A549 (cell line): ENCODE results near the gene N4BP2. TPM values are rescaled to one million over a fixed set of nuclear protein-coding genes. Genes with fewer than 3 reads are reported as not detected.
A peak's percentile ranks its signal among the peaks of the same experiment; 100 is the strongest.

Experiments used
- ATAC-seq, 2 experiments: fragments of 200-7000 bp in 1 of 2; fragments of >200 bp in 1 of 2; cut with Nextera tagmentation in 1 of 2; cut with Tn5 transposase in 1 of 2; 3 replicates each; pipeline versions ENCODE4 v1.8.0 to v1.9.1; 2018 to 2020; ENCODE audit warnings: mild to moderate bottlenecking in 1 of 2, moderate library complexity in 1 of 2
- CTCF ChIA-PET: fragments of 300-600 bp; sonication (Branson Sonifier 250); formaldehyde crosslinking; extraction: SDS; loops from one replicate; lab custom pipeline; 2021; ENCODE audit warnings: antibody characterized with exemption, inconsistent platforms; lab: Yijun Ruan, JAX
- POLR2A ChIA-PET: fragments of 350-600 bp; formaldehyde crosslinking; extraction: SDS; loops from one replicate; lab custom pipeline; 2021; ENCODE audit warnings: antibody characterized with exemption, inconsistent platforms; lab: Yijun Ruan, JAX
- DNase-seq, 2 experiments: peaks; one replicate each; pipeline versions ENCODE4 v3.0.0 to v3.0.0-alpha.2; 2011 to 2016; ENCODE audit warnings: low read depth in 1 of 2, low spot score in 1 of 2
- FAIRE-seq: peaks from 2 replicates; lab custom pipeline; 2011; peaks lifted over from hg19 to GRCh38; lab: Jason Lieb, UNC
- H3K27ac ChIP-seq, 2 experiments: fragments of >200 bp; sonication (Bioruptor Twin); formaldehyde crosslinking; 3 replicates each; pipeline ENCODE4 v1.5.1; 2016 to 2017
- H3K4me1 ChIP-seq: fragments of >200 bp; sonication (Bioruptor Twin); formaldehyde crosslinking; 3 replicates; pipeline ENCODE4 v1.6.1; 2016
- H3K4me2 ChIP-seq: fragments of >200 bp; sonication (Bioruptor Twin); formaldehyde crosslinking; 3 replicates; pipeline ENCODE4 v1.6.1; 2016
- H3K4me3 ChIP-seq: fragments of >200 bp; sonication (Bioruptor Twin); formaldehyde crosslinking; 3 replicates; pipeline ENCODE4 v1.5.1; 2016
- H3K9me3 ChIP-seq: fragments of >200 bp; sonication (Bioruptor Twin); formaldehyde crosslinking; 3 replicates; pipeline ENCODE4 v1.6.1; 2016
- BHLHE40 ChIP-seq: IDR thresholded peaks from 2 replicates; pipeline ENCODE4 v1.6.1; 2012; ENCODE audit warnings: low read depth, low read length, inconsistent platforms
- HMGXB4 ChIP-seq: fragments of 250-450 bp; sonication (Bioruptor Pico); IDR thresholded peaks from 2 replicates; pipeline ENCODE4 v1.5.0; 2021; ENCODE audit warnings: mild to moderate bottlenecking, moderate library complexity, borderline replicate concordance
- MAZ ChIP-seq: fragments of 150-350 bp; IDR thresholded peaks from 2 replicates; pipeline ENCODE4 v1.6.1; 2014; ENCODE audit warnings: antibody characterized with exemption, low read depth, low read length, borderline replicate concordance
- PBX3 ChIP-seq: IDR thresholded peaks from 2 replicates; pipeline ENCODE4 v1.6.1; 2012
- WGBS: methylation state at CpG from one replicate; pipeline ENCODE4 v1.1.6; 2017; ENCODE audit errors: missing lambda C conversion rate; 5-methylcytosine and 5-hydroxymethylcytosine counted together
- polyA plus RNA-seq, 4 experiments: library from polyadenylated mRNA; depleted of rRNA in 3 of 4; stranded (reverse); fragments of >200 nt; fragmentation: RNase III in 1 of 4; extraction: RNeasy Plus Mini Kit Qiagen cat#74134 plus additional on column Dnase treatment in 1 of 4; gene quantifications; 2 replicates in 3 of 4; 3 replicates in 1 of 4; pipeline ENCODE4 v1.2.3, GENCODE V29; 2011 to 2017
- small RNA-seq, 6 experiments: library from RNA; depleted of rRNA; stranded (forward); fragments of <200 nt; gene quantifications; one replicate each; pipeline ENCODE3, GENCODE V24; 2012

The N4BP2 gene
- polyA plus RNA-seq, 2 of the 4 experiments (the other 2 are of a cell fraction): 2.7 to 10.4 TPM

- no peak overlapping the region for H3K4me3 ChIP-seq
- no peak for TF ChIP-seq MAZ
- no peak for TF ChIP-seq PBX3
- TF ChIP-seq BHLHE40: no peak
- TF ChIP-seq HMGXB4 (CRISPR knock-in tag): no peak
- TF ChIP-seq, all 56 proteins: peak for 0
- DNase-seq (no peak), ATAC-seq (no peak), FAIRE-seq (no peak)
- CTCF ChIA-PET: no interaction called here
- Histone ChIP-seq H3K4me2 (no peak overlapping the region), H3K27ac (0 out of 6 replicates have a peak overlapping the region, but pooled peaks of 1 of the 2 experiments have one; percentile 17), H3K9me3 (no peaks in the 10 kb centered on the region), H3K4me1 (peaks cover 2% of the 10 kb centered on the region; the same call in 1 of the 3 replicates)
- 73% methylated on average over 2 of the region's 2 CpGs for WGBS
- POLR2A ChIA-PET: no interaction called here
Measured at GRCh38 chr4:40206426-40206825, 149.8 kb downstream of the N4BP2 start.

Small RNAs within 50 kb of the gene (small RNA-seq; reads per million reads assigned to genes)
- gene AC095057.1: 0 reads per million in 6 experiments
- 0 to 2.1 (median 0) reads per million in 6 experiments for gene RF00432
- 0 reads per million in 6 experiments for gene RNU6-1112P

Other genes with a start within 250 kb of the N4BP2 start
- gene PDS5A, start 78.9 kb upstream of the N4BP2 start, polyA plus RNA-seq (2011; rRNA removed): 87.5 and 90.0 TPM in 2 replicates
- 30.7 to 34.6 TPM (median 33.0 TPM) in 3 replicates for gene PDS5A, start 78.9 kb upstream of the N4BP2 start, polyA plus RNA-seq (2017; fragmentation: RNase III; extraction: RNeasy Plus Mini Kit Qiagen cat#74134 plus additional on column Dnase treatment)
- 0.26 and 0.33 TPM in 2 replicates for gene RHOH, start 140.2 kb downstream of the N4BP2 start, polyA plus RNA-seq (2011; rRNA removed)
- gene RHOH, start 140.2 kb downstream of the N4BP2 start, polyA plus RNA-seq (2017; fragmentation: RNase III; extraction: RNeasy Plus Mini Kit Qiagen cat#74134 plus additional on column Dnase treatment): 0.07 to 0.08 TPM in 2 of 3 replicates, not detected in the other